BJ (cell line): ENCODE measurements around the gene RBM38. TPM values are rescaled to one million over a fixed set of nuclear protein-coding genes. Genes with fewer than 3 reads are reported as not detected.

ENCODE experiments used
- CTCF ChIA-PET: fragments of 350-600 bp; formaldehyde crosslinking; extraction: SDS; loops from one replicate; lab custom pipeline; 2021; ENCODE audit warnings: antibody characterized with exemption, inconsistent platforms; lab: Yijun Ruan, JAX
- POLR2A ChIA-PET: fragments of 300-600 bp; sonication (Branson Sonifier 250); formaldehyde crosslinking; extraction: SDS; loops from one replicate; lab custom pipeline; 2021; ENCODE audit warnings: antibody characterized with exemption; lab: Charles Lee
- DNase-seq: peaks from one replicate; pipeline ENCODE4 v3.0.0-alpha.2; 2011; ENCODE audit warnings: low read depth
- H3K27me3 ChIP-seq: 2 replicates; pipeline ENCODE4 v1.6.0; 2011; ENCODE audit warnings: low read length; ENCODE audit not compliant: control insufficient read depth, insufficient read depth
- H3K36me3 ChIP-seq: 2 replicates; pipeline ENCODE4 v1.5.1; 2011; ENCODE audit warnings: low read length; ENCODE audit not compliant: control insufficient read depth, insufficient read depth
- H3K4me3 ChIP-seq: 2 replicates; pipeline ENCODE4 v1.5.1; 2011; ENCODE audit warnings: low read depth, mild to moderate bottlenecking, control low read depth, low read length
- CTCF ChIP-seq: IDR thresholded peaks from 2 replicates; pipeline ENCODE4 v1.5.1; 2011; ENCODE audit warnings: low read depth, mild to moderate bottlenecking, control low read depth, inconsistent platforms, low read length, moderate library complexity; ENCODE audit not compliant: insufficient read depth
- polyA plus RNA-seq: library from polyadenylated mRNA; depleted of rRNA; stranded (reverse); fragments of >200 nt; gene quantifications from 2 replicates; pipeline ENCODE4 v1.2.3, GENCODE V29; 2011

RBM38 gene
- polyA plus RNA-seq, 1 experiment, result 5.2 TPM

DNA sequence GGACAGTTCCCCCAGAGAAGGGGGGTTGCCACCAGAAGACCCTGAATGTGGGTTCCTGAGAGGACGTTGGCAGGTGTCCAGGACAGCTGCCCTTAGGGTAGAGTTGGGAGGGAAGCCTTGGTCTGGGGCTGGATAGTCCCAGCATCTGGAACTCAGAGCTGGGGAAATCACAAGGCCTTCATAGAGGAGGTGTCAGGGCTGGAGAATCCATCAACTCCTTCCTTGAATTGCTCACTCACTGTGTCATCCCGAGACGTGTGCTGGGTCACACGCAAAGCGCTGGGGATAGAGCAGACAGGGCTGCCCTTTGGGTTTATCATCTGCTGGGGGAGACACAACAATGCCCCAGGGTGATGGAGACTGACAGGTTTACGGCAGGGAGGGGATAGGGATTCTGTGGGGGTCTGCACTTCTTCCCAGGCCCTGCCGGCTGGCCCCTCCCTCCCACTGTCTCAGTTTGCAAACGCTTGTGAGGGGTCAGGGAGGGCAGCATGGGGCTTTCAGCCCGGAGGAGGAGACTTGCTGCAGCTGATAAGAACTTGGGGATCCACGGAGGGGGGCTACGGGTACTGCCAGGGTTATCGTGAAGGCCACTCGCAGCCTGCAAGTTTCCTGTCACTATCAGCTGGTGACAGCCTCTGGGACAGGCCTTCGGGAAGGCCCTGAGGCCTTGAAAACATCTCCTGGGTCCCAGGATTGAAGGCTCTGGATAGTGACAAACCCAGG is 18.6 kb downstream of the RBM38 start:
- CTCF ChIA-PET, result interaction anchor here (0.6 kb wide), 1 partner anchor 96 kb away, joined by 3 read pairs; no protein-coding TSS in a partner anchor

DNA sequence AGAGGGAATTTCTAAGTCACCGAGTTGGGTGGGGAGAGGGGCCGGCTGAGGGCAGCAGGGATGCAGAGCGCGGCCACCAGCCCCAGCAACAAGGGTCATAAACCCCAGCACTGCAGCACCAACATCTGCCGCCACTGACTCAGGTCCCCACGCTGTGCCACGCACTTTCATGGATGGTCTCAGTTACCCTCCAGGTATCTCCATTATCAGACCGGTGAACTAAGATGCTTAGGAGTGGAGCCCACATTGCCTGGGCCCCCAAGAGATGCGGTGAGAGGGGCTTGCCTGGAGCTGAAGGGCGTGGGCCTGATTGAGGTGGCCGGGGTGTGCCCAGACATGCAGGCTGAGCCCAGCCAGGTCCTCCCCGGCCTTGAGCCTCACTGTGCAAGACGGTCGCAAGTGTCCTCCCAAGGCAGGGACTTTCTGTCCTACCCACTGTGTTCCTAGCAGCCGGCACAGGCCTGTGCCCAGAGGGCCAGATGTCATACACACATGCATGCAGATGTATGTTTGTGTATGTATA is 19.3 kb downstream of the RBM38 start:
- Histone ChIP-seq H3K36me3 (peaks cover 5% of the 10 kb centered on the region; the same call in 1 of the 2 replicates), H3K27me3 (no peaks in the 10 kb centered on the region), H3K4me3 (no peak overlapping the region)
- CTCF ChIA-PET, result no interaction called here
- no peak for DNase-seq
- no peak for TF ChIP-seq CTCF
- POLR2A ChIA-PET, result no interaction called here

More for the DNA sequence above, 18.6 kb downstream of the RBM38 start:
- Histone ChIP-seq H3K36me3 (peaks cover 5% of the 10 kb centered on the region; the same call in 1 of the 2 replicates), H3K4me3 (no peak overlapping the region), H3K27me3 (no peaks in the 10 kb centered on the region)
- no peak for DNase-seq
- TF ChIP-seq CTCF, result no peak
- POLR2A ChIA-PET, result no interaction called here

- no peak overlapping the region for H3K4me3 ChIP-seq
- no peak for DNase-seq
- TF ChIP-seq CTCF, result no peak
- CTCF ChIA-PET, result no interaction called here
- POLR2A ChIA-PET, result no interaction called here
- H3K36me3 ChIP-seq, result peaks cover 5% of the 10 kb centered on the region; the same call in 1 of the 2 replicates
- no peaks in the 10 kb centered on the region for H3K27me3 ChIP-seq
Observed at GRCh38 chr20:57410924-57411323, 19.7 kb downstream of the RBM38 start.

DNA sequence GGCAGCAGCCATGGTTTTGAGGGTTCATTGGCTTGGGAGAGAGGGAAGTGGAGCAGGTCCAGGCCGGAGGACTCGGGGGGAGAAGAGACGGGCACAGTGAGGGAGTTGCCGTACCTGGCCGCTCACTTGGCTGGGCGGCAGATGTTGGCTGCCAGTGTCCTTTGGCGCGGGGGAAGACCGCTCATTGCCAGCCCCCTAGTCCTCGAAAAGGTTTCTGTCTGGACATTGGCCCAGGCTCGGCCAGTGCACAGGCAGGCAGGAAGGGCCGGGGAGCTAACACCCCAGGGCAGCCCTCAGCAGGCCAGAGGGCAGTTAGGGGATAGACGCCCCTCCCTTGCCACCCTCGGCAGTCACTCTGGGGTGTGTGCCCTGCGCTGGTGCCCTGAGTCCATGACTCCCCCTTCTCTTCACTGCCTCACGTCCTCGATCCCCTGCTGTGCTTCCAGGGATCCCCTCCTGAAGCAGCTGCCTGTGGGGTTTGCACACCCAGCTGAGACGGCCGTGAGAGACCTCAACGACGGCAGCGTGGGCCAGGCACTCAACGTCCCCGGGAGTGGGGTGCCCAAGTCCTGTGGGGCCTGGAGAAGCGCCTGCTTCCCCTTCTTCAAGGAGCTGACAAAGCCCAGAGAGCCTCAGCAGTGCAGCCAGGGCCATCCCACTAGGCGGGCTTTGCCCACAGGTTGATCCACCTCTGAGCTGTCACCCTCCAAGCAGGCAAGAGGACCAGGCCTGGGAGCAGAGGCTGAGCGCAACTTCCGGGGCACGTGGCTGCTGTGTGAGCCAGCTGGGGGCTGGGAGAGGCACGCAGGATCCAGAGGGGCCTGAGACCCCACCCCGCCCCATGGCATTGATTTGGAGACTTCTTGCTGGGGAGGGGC is 20.4 kb downstream of the RBM38 start:
- Histone ChIP-seq H3K36me3 (peaks cover 1% of the 10 kb centered on the region; the same call in 1 of the 2 replicates), H3K4me3 (no peak overlapping the region), H3K27me3 (no peaks in the 10 kb centered on the region; the same call in 1 of the 2 replicates)
- ChIA-PET CTCF (no interaction called here), POLR2A (no interaction called here)
- TF ChIP-seq CTCF, result no peak
- no peak for DNase-seq
